ENCODE results near the gene WHAMM.
"Not testable (repeated sequence)": the region's sequence is repeated elsewhere in the genome, so short reads cannot be mapped to it uniquely, and the experiment has no call there.

Gene WHAMM

GRCh38 chr15:82839136-82839535 is 29.7 kb downstream of the WHAMM start:
- no peak for DNase-seq

- DNase-seq = no peak
Observed at GRCh38 chr15:82840166-82840565, 30.7 kb downstream of the WHAMM start.

- DNase-seq = no peak
Observed at GRCh38 chr15:82843566-82843965, 34.1 kb downstream of the WHAMM start.

- no peak for DNase-seq
Observed at GRCh38 chr15:82845686-82846085, 36.3 kb downstream of the WHAMM start.

GRCh38 chr15:82846621-82847020 is 37.2 kb downstream of the WHAMM start:
- no peak for DNase-seq

- no peak for DNase-seq
Observed at GRCh38 chr15:82847703-82848102, 38.3 kb downstream of the WHAMM start.

GRCh38 chr15:82848241-82848993 is 39.0 kb downstream of the WHAMM start:
- no peak for DNase-seq

- peak; percentile 99 for DNase-seq
Observed at GRCh38 chr15:82849556-82850512, 40.4 kb downstream of the WHAMM start.

GRCh38 chr15:82850731-82851130 is 41.3 kb downstream of the WHAMM start:
- DNase-seq = no peak

- no peak for DNase-seq
Observed at GRCh38 chr15:82851306-82851850, 42.0 kb downstream of the WHAMM start.

- DNase-seq = no peak
Observed at GRCh38 chr15:82851981-82852511, 42.6 kb downstream of the WHAMM start.

- DNase-seq = no peak
Observed at GRCh38 chr15:82852941-82853561, 43.6 kb downstream of the WHAMM start.

- DNase-seq = no peak
Observed at GRCh38 chr15:82854554-82854953, 45.1 kb downstream of the WHAMM start.

- DNase-seq = peak; percentile 89
Observed at GRCh38 chr15:82855286-82856100, 46.1 kb downstream of the WHAMM start.

- DNase-seq = no peak
Observed at GRCh38 chr15:82856397-82857170, 47.2 kb downstream of the WHAMM start.

GRCh38 chr15:82858932-82859331 is 49.5 kb downstream of the WHAMM start:
- no peak for DNase-seq

- no peak for DNase-seq
Observed at GRCh38 chr15:82862886-82863285, 53.5 kb downstream of the WHAMM start.

- DNase-seq = no peak
Observed at GRCh38 chr15:82864967-82865366, 55.5 kb downstream of the WHAMM start.

- not testable (repeated sequence) for DNase-seq
Observed at GRCh38 chr15:82865581-82865980, 56.2 kb downstream of the WHAMM start.

GRCh38 chr15:82865981-82866380 is 56.6 kb downstream of the WHAMM start:
- not testable (repeated sequence) for DNase-seq

GRCh38 chr15:82870727-82871320 is 61.4 kb downstream of the WHAMM start:
- peak; percentile 78 for DNase-seq

All from OCI-M1 (cell line).